Fibroblast of the aortic adventitia (primary cell): ENCODE results near the gene PELI3. TPM values are rescaled to one million over a fixed set of nuclear protein-coding genes. Genes with fewer than 3 reads are reported as not detected.
A peak's percentile ranks its signal among the peaks of the same experiment; 100 is the strongest.
"Not testable (repeated sequence)": the region's sequence is repeated elsewhere in the genome, so short reads cannot be mapped to it uniquely, and the experiment has no call there.

Source experiments
- DNase-seq: peaks from one replicate; pipeline ENCODE4 v3.0.0-alpha.2; 2010; ENCODE audit warnings: low read depth
- H3K4me3 ChIP-seq: 2 replicates; pipeline ENCODE4 v1.5.1; 2011; ENCODE audit warnings: low read depth, mild to moderate bottlenecking, control low read depth, low read length, moderate library complexity
- CTCF ChIP-seq: IDR thresholded peaks from 2 replicates; pipeline ENCODE4 v1.5.1; 2011; ENCODE audit warnings: mild to moderate bottlenecking, low read length, control low read depth, inconsistent platforms; ENCODE audit not compliant: insufficient read depth
- total RNA-seq: library from RNA; depleted of rRNA; stranded (reverse); fragments of >200 nt; gene quantifications from 2 replicates; pipeline ENCODE4 v1.2.3, GENCODE V29; 2012; ENCODE audit warnings: low replicate concordance

PELI3 gene
- total RNA-seq, 1 donor = 10.8 TPM

- no peak for TF ChIP-seq CTCF
- no peak for DNase-seq
- no peak overlapping the region for H3K4me3 ChIP-seq
These were observed 34.1 kb upstream of the PELI3 start for GRCh38 chr11:66432597-66432996.

- peak overlapping the region; percentile 90 for H3K4me3 ChIP-seq
- TF ChIP-seq CTCF = no peak
- no peak for DNase-seq
These were observed 28.7 kb upstream of the PELI3 start for GRCh38 chr11:66437979-66438503.

GRCh38 chr11:66438504-66439466, 27.9 kb upstream of the PELI3 start, which contains the start of gene MRPL11:
TSS of gene MRPL11 (minus strand) at chr11:66438848. CDS start at chr11:66438754, 94 bp downstream.
- H3K4me3 ChIP-seq = peak within 1 kb of the TSS; percentile 90
- peak; percentile 59 for TF ChIP-seq CTCF
- DNase-seq = peak; percentile 94

GRCh38 chr11:66440101-66440939, 26.4 kb upstream of the PELI3 start:
- not testable (repeated sequence) for H3K4me3 ChIP-seq, DNase-seq

- not testable (repeated sequence) for DNase-seq, H3K4me3 ChIP-seq
These were observed 25.8 kb upstream of the PELI3 start for GRCh38 chr11:66440940-66441282.

- no peak overlapping the region for H3K4me3 ChIP-seq
- no peak for TF ChIP-seq CTCF
- peak; percentile 74 for DNase-seq
These were observed 23.1 kb upstream of the PELI3 start for GRCh38 chr11:66443602-66444001.

GRCh38 chr11:66447012-66447411, 19.7 kb upstream of the PELI3 start:
- no peak for TF ChIP-seq CTCF
- no peak overlapping the region for H3K4me3 ChIP-seq
- DNase-seq = no peak
